A673 (cell line): ENCODE data around the gene SMYD3. TPM values are rescaled to one million over a fixed set of nuclear protein-coding genes. Genes with fewer than 3 reads are reported as not detected.
A peak's percentile ranks its signal among the peaks of the same experiment; 100 is the strongest.

Source experiments
- BruUV-seq: library from RNA; stranded (reverse); fragments of 400-500 nt; replicated peaks from 2 replicates; lab custom pipeline; 2021; lab: Mats Ljungman, UMichigan
- CTCF ChIA-PET: fragments of 300-600 bp; sonication (Branson Sonifier 250); formaldehyde crosslinking; loops from one replicate; lab custom pipeline; 2022; ENCODE audit warnings: antibody characterized with exemption; lab: Charles Lee
- POLR2A ChIA-PET: fragments of 300-600 bp; sonication (Branson Sonifier 250); formaldehyde crosslinking; loops from one replicate; lab custom pipeline; 2022; ENCODE audit warnings: antibody characterized with exemption; ENCODE audit not compliant: low non-redundant PET; lab: Charles Lee
- DNase-seq: peaks from one replicate; pipeline ENCODE4 v3.0.0-alpha.2; 2015; ENCODE audit warnings: low spot score
- H3K27ac ChIP-seq: fragments of 200-600 bp; sonication (generic); 2 replicates; pipeline ENCODE4 v1.5.1; 2016; ENCODE audit warnings: mixed run types, low read depth, mild to moderate bottlenecking, mixed read lengths, antibody characterized with exemption, low read length; ENCODE audit not compliant: poor library complexity, severe bottlenecking
- H3K27me3 ChIP-seq: fragments of 200-600 bp; sonication (generic); replicated peaks from 2 replicates; pipeline ENCODE4 v1.6.1; 2017; ENCODE audit warnings: mixed run types, low read depth, mild to moderate bottlenecking, mixed read lengths, antibody characterized with exemption, low read length; ENCODE audit not compliant: insufficient read depth, poor library complexity
- H3K36me3 ChIP-seq: fragments of 200-600 bp; sonication (generic); 2 replicates; pipeline ENCODE4 v1.6.1; 2016; ENCODE audit warnings: mixed run types, mild to moderate bottlenecking, mixed read lengths, antibody characterized with exemption, low read length; ENCODE audit not compliant: insufficient read depth, poor library complexity, severe bottlenecking
- H3K4me1 ChIP-seq: fragments of 200-600 bp; sonication (generic); 2 replicates; pipeline ENCODE4 v1.6.1; 2017; ENCODE audit warnings: mixed run types, mild to moderate bottlenecking, mixed read lengths, antibody characterized with exemption, low read length; ENCODE audit not compliant: insufficient read depth, poor library complexity, severe bottlenecking
- H3K4me3 ChIP-seq: fragments of 200-600 bp; sonication (generic); 2 replicates; pipeline ENCODE4 v1.5.1; 2016; ENCODE audit warnings: low read depth, mixed run types, mild to moderate bottlenecking, mixed read lengths, low read length; ENCODE audit not compliant: poor library complexity, severe bottlenecking
- H3K9me3 ChIP-seq: fragments of 200-600 bp; sonication (generic); 2 replicates; pipeline ENCODE4 v1.6.1; 2016; ENCODE audit warnings: mixed run types, low read depth, mild to moderate bottlenecking, mixed read lengths, antibody characterized with exemption, low read length; ENCODE audit not compliant: poor library complexity, severe bottlenecking
- EZH2 ChIP-seq: fragments of 200-600 bp; sonication (generic); IDR thresholded peaks from 2 replicates; pipeline ENCODE4 v1.6.1; 2017; ENCODE audit warnings: borderline replicate concordance, low read depth, mild to moderate bottlenecking, mixed read lengths, antibody characterized with exemption, low read length; ENCODE audit not compliant: poor library complexity, severe bottlenecking
- intact Hi-C: fragments of 100-400 bp; cut with micrococcal nuclease; formaldehyde crosslinking; loops from one replicate; pipeline ENCODE4 v1.10.0; 2022; ENCODE audit not compliant: unreplicated experiment
- total RNA-seq: library from RNA; stranded (reverse); gene quantifications from 2 replicates; pipeline ENCODE4 v1.2.3, GENCODE V29; 2021
- TF ChIP-seq, protein P1 (sequence below): fragments of 300-800, 200-600 bp; sonication (generic); conservative IDR thresholded peaks from 2 replicates; pipeline ENCODE4 v1.5.1; 2017; ENCODE audit warnings: low read depth, mild to moderate bottlenecking, antibody characterized with exemption, low read length, moderate library complexity, mixed read lengths

The SMYD3 gene
- total RNA-seq, 1 experiment from 2014 or later = 29.0 TPM

DNA sequence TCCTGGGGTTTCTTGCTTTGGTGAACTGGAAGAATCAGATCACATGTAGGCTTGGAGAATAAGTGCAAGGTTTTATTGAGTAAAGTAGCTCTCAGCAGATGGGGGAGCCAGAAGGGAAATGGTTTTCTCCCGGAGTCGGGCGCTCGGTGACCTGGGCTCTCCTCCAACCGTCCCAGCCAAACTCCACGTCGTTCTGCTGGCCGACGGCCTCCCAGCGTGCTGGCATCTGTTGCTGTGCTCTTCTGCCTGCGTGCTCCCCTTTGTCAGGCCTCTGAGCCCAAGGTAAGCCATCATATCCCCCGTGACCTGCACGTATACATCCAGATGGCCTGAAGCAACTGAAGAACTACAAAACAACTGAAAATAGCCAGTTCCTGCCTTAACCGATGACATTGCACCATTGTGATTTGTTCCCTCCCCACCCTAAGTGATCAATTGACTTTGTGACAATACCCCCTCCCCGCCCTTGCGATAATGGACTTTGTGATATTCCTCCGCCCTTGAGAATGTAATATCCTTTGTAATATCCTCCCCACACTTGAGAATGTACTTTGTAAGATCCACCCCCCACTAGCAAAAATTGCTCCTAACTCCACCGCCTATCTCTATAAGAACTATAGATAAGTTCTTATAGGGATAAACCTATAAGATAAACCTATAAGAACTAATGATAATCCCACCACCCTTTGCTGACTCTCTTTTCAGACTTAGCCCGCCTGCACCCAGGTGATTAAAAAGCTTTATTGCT is 88.3 kb downstream of the SMYD3 start:
- ChIA-PET POLR2A (no interaction called here), CTCF (no interaction called here)
- Histone ChIP-seq H3K36me3 (no peaks in the 10 kb centered on the region), H3K4me3 (no peak overlapping the region), H3K27me3 (no peaks in the 10 kb centered on the region), H3K27ac (no peak overlapping the region), H3K9me3 (no peaks in the 10 kb centered on the region), H3K4me1 (peaks cover 8% of the 10 kb centered on the region)
- TF ChIP-seq, protein P1, sequence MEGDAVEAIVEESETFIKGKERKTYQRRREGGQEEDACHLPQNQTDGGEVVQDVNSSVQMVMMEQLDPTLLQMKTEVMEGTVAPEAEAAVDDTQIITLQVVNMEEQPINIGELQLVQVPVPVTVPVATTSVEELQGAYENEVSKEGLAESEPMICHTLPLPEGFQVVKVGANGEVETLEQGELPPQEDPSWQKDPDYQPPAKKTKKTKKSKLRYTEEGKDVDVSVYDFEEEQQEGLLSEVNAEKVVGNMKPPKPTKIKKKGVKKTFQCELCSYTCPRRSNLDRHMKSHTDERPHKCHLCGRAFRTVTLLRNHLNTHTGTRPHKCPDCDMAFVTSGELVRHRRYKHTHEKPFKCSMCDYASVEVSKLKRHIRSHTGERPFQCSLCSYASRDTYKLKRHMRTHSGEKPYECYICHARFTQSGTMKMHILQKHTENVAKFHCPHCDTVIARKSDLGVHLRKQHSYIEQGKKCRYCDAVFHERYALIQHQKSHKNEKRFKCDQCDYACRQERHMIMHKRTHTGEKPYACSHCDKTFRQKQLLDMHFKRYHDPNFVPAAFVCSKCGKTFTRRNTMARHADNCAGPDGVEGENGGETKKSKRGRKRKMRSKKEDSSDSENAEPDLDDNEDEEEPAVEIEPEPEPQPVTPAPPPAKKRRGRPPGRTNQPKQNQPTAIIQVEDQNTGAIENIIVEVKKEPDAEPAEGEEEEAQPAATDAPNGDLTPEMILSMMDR = no peak
- DNase-seq = no peak
- no TSS peak for BruUV-seq
- intact Hi-C loops = no loop called here

DNA sequence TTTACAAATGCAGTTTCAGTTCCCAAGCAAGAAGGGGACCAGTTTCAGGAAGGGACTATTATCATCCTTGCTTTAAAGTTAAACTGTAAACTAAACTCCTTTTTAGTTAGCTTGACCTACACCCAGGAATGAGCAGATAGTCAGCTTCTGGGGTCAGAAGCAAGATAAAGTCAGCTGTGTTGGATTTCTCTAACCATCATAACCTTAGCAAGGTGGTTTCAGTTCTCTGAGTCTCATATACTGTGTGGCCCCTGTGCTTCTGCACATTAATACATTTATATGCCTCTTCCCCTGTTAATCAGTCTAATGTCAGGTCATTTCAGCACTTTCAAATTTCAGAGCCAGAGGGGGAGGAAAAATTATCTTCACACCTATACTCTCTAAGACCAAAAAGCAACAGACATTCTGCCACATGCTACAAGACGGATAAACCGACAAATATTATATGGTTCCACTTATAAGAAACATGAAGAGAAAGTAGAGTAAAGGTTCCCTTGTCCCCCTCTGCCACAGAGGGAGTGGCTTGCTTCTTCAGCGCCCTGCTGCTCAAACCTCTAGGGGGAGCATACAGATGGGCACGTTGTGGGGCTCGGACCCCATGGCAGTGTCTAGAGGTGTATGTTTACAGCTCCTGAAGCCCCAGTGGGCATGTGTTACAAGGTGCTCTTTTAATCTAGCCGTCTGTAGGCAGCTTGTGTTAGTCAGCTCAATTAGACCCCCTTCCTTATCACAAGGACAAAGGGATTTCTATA is 89.1 kb downstream of the SMYD3 start:
- H3K27ac ChIP-seq = no peak overlapping the region
- intact Hi-C loops = no loop called here
- no peak for DNase-seq
- no peaks in the 10 kb centered on the region for H3K27me3 ChIP-seq
- TF ChIP-seq EZH2 = no peak
- TF ChIP-seq, protein P1 = 0 out of 2 replicates have a peak, but pooled peaks have one; percentile 14
- H3K36me3 ChIP-seq = no peaks in the 10 kb centered on the region
- H3K4me1 ChIP-seq = peaks cover 8% of the 10 kb centered on the region
- no TSS peak for BruUV-seq
- H3K9me3 ChIP-seq = no peaks in the 10 kb centered on the region
- POLR2A ChIA-PET = no interaction called here
- CTCF ChIA-PET = no interaction called here
- H3K4me3 ChIP-seq = no peak overlapping the region

DNA sequence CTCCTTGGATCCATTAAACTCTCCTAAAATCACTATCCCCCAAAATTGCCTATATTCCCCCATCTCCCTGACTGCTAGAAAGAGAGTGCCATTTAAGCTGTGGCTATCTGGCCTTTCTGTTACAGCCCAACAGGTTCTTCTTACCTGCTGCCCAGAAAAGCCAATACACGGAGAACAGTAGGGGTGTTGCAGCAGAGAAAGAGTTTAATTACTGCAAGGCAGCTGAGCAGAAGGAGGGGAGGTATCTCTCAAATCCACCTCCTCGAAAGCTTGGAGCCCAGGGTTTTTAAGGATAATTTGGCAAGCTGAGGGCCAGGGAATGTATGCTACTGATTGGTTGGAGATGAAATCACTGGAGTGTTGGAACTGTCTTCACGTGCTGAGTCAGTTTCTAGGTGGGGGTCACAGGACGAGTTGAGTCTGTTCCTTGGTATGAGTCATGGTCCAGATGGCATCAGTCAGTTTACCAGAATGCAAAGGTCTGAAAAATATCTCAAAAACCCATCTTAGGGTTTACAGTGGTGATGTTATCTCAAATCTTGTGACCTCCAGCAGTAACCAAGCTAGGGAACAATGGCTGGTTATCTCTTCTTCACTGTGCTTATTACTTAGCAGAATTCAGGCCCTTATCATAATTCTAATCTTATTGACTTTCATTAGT is 89.8 kb downstream of the SMYD3 start:
- intact Hi-C loops = no loop called here
- Histone ChIP-seq H3K27me3 (no peaks in the 10 kb centered on the region), H3K4me3 (no peak overlapping the region), H3K4me1 (peaks cover 8% of the 10 kb centered on the region), H3K9me3 (no peaks in the 10 kb centered on the region), H3K36me3 (no peaks in the 10 kb centered on the region), H3K27ac (no peak overlapping the region)
- TF ChIP-seq EZH2 = no peak
- TF ChIP-seq, protein P1 = no peak
- CTCF ChIA-PET = no interaction called here
- DNase-seq = no peak
- POLR2A ChIA-PET = no interaction called here
- BruUV-seq = no TSS peak
